CD14-positive monocyte (primary cell): Measurements from ENCODE around the gene OR2V1. TPM values are rescaled to one million over a fixed set of nuclear protein-coding genes. Genes with fewer than 3 reads are reported as not detected.
A peak's percentile ranks its signal among the peaks of the same experiment; 100 is the strongest.

ENCODE experiments used
- DNase-seq, 3 donors: peaks; one replicate each; pipeline ENCODE4 v3.0.0-alpha.2; 2011 to 2022
- H2AFZ ChIP-seq: 2 replicates; pipeline ENCODE4 v1.6.0; 2012; ENCODE audit warnings: mild to moderate bottlenecking, low read depth, low read length, inconsistent platforms; ENCODE audit not compliant: insufficient read depth, poor library complexity, severe bottlenecking
- H3K27ac ChIP-seq, 2 donors: 1 replicate in 1 of 2; 2 replicates in 1 of 2; pipeline ENCODE4 v1.5.1; 2012 to 2013; ENCODE audit warnings: low read length in 2 of 2, control low read depth in 1 of 2, inconsistent platforms in 1 of 2, low read depth in 1 of 2, mild to moderate bottlenecking in 1 of 2
- H3K27me3 ChIP-seq, 2 donors: one replicate each; pipeline versions ENCODE4 v1.6.0 to v1.6.1; 2011 to 2013; ENCODE audit warnings: low read length in 2 of 2; ENCODE audit not compliant: control insufficient read depth in 2 of 2, insufficient read depth in 2 of 2
- H3K36me3 ChIP-seq, 2 donors: replicated peaks in 1 of 2; 1 replicate in 1 of 2; 2 replicates in 1 of 2; pipeline versions ENCODE4 v1.5.1 to v1.6.1; 2012 to 2013; ENCODE audit warnings: low read length in 2 of 2, control low read depth in 1 of 2, inconsistent platforms in 1 of 2, mild to moderate bottlenecking in 1 of 2; ENCODE audit not compliant: insufficient read depth in 2 of 2, control insufficient read depth in 1 of 2
- H3K4me1 ChIP-seq, 2 donors: 1 replicate in 1 of 2; 2 replicates in 1 of 2; pipeline versions ENCODE4 v1.5.1 to v1.6.1; 2012 to 2013; ENCODE audit warnings: low read length in 2 of 2, control low read depth in 1 of 2, inconsistent platforms in 1 of 2, mild to moderate bottlenecking in 1 of 2, moderate library complexity in 1 of 2; ENCODE audit not compliant: insufficient read depth in 2 of 2, control insufficient read depth in 1 of 2
- H3K4me2 ChIP-seq: replicated peaks from 2 replicates; pipeline ENCODE3; 2012; ENCODE audit warnings: low read length, moderate library complexity, mild to moderate bottlenecking; ENCODE audit not compliant: poor library complexity, severe bottlenecking; ENCODE audit errors: extremely low read depth
- H3K4me3 ChIP-seq, 3 experiments: fragments of 200-600 bp in 1 of 3; sonication (generic) in 1 of 3; replicated peaks in 1 of 3; 1 replicate in 2 of 3; 2 replicates in 1 of 3; pipeline ENCODE4 v1.5.1; 2011 to 2013; ENCODE audit warnings: low read length in 3 of 3, mild to moderate bottlenecking in 3 of 3, control low read depth in 2 of 3, low read depth in 2 of 3, inconsistent platforms in 1 of 3, moderate library complexity in 1 of 3
- H3K79me2 ChIP-seq: 2 replicates; pipeline ENCODE4 v1.6.0; 2012; ENCODE audit warnings: mild to moderate bottlenecking, control low read depth, inconsistent platforms, low read length, moderate library complexity; ENCODE audit not compliant: insufficient read depth
- H3K9ac ChIP-seq: 2 replicates; pipeline ENCODE4 v1.6.0; 2017; ENCODE audit warnings: low read length, mild to moderate bottlenecking; ENCODE audit not compliant: insufficient read depth, poor library complexity, severe bottlenecking
- H3K9me3 ChIP-seq, 2 donors: replicated peaks in 1 of 2; 1 replicate in 1 of 2; 2 replicates in 1 of 2; pipeline versions ENCODE4 v1.5.1 to v1.6.1; 2012 to 2013; ENCODE audit warnings: low read length in 2 of 2, control low read depth in 1 of 2; ENCODE audit not compliant: control insufficient read depth in 1 of 2, insufficient read depth in 1 of 2
- H4K20me1 ChIP-seq: 2 replicates; pipeline ENCODE4 v1.6.0; 2012; ENCODE audit warnings: mild to moderate bottlenecking, low read length, control low read depth, moderate library complexity; ENCODE audit not compliant: insufficient read depth
- H3K27ac Mint-ChIP-seq, 7 donors: one replicate each; pipeline ENCODE4 v1.8.0; 2020; ENCODE audit warnings: mild to moderate bottlenecking in 7 of 7, mixed read lengths in 7 of 7, moderate library complexity in 6 of 7, inconsistent platforms in 2 of 7
- H3K27me3 Mint-ChIP-seq, 3 donors: one replicate each; pipeline ENCODE4 v1.8.0; 2021 to 2022; ENCODE audit warnings: low read depth in 3 of 3, mild to moderate bottlenecking in 3 of 3, mixed read lengths in 3 of 3, moderate library complexity in 3 of 3, inconsistent platforms in 1 of 3
- H3K36me3 Mint-ChIP-seq, 2 donors: one replicate each; pipeline ENCODE4 v1.8.0; 2020; ENCODE audit warnings: mixed read lengths in 2 of 2, inconsistent platforms in 1 of 2, mild to moderate bottlenecking in 1 of 2
- H3K4me1 Mint-ChIP-seq: one replicate; pipeline ENCODE4 v1.8.0; 2020; ENCODE audit warnings: mild to moderate bottlenecking, mixed read lengths
- H3K4me3 Mint-ChIP-seq, 2 donors: one replicate each; pipeline ENCODE4 v1.8.0; 2020; ENCODE audit warnings: mild to moderate bottlenecking in 2 of 2, mixed read lengths in 2 of 2, moderate library complexity in 1 of 2
- H3K9me3 Mint-ChIP-seq, 7 donors: one replicate each; pipeline ENCODE4 v1.8.0; 2020 to 2022; ENCODE audit warnings: mixed read lengths in 7 of 7, mild to moderate bottlenecking in 6 of 7, moderate library complexity in 6 of 7, inconsistent platforms in 2 of 7
- CTCF ChIP-seq: fragments of 200-600 bp; IDR thresholded peaks from one replicate; pipeline ENCODE4 v1.8.0; 2022; ENCODE audit warnings: antibody characterized with exemption, mild to moderate bottlenecking
- WGBS: methylation state at CpG from one replicate; pipeline ENCODE4 v1.1.5; 2013; ENCODE audit warnings: missing lambda C conversion rate; ENCODE audit not compliant: insufficient coverage; 5-methylcytosine and 5-hydroxymethylcytosine counted together
- intact Hi-C, 2 donors: fragments of 100-400 bp; cut with micrococcal nuclease; formaldehyde crosslinking; loops; one replicate each; pipeline versions ENCODE4 v1.15.0 to v1.15.1; 2023
- polyA plus RNA-seq, 3 donors: library from polyadenylated mRNA; depleted of rRNA in 1 of 3; unstranded in 2 of 3; stranded (reverse) in 1 of 3; fragments of 300-500 nt in 2 of 3; fragments of >200 nt in 1 of 3; fragmentation: Illumina TruSeq in 2 of 3; gene quantifications; 1 replicate in 2 of 3; 2 replicates in 1 of 3; pipeline ENCODE4 v1.2.3, GENCODE V29; 2012 to 2021

The OR2V1 gene
- polyA plus RNA-seq, 3 donors: not detected

- H3K4me3 Mint-ChIP-seq: no peak overlapping the region
- WGBS: 83% methylated on average over 1 of the region's 7 CpGs
- DNase-seq: no peak
- peaks cover 0 to 3% (median 0%) of the 10 kb centered on the region in 7 donors for H3K9me3 Mint-ChIP-seq
- no peaks in the 10 kb centered on the region for H3K4me1 ChIP-seq
- H3K27ac ChIP-seq: no peak overlapping the region
- no peaks in the 10 kb centered on the region for H3K36me3 ChIP-seq
- H3K9me3 ChIP-seq: no peaks in the 10 kb centered on the region
- no peak overlapping the region for H3K4me3 ChIP-seq
- H3K36me3 Mint-ChIP-seq: no peaks in the 10 kb centered on the region
- peaks cover 20 to 48% (median 28%) of the 10 kb centered on the region in 3 donors for H3K27me3 Mint-ChIP-seq
- no peak for TF ChIP-seq CTCF
- no peak overlapping the region for H3K9ac ChIP-seq
- H3K4me2 ChIP-seq: no peak overlapping the region
- H3K27ac Mint-ChIP-seq: no peak overlapping the region
- intact Hi-C loops: no loop called here
- H3K4me1 Mint-ChIP-seq: no peaks in the 10 kb centered on the region
- no peaks in the 10 kb centered on the region for H4K20me1 ChIP-seq
- no peak overlapping the region for H2AFZ ChIP-seq
- peaks cover 5 to 40% of the 10 kb centered on the region in 2 donors for H3K27me3 ChIP-seq
- H3K79me2 ChIP-seq: no peaks in the 10 kb centered on the region
Observed at GRCh38 chr5:181086884-181087205, 44.1 kb downstream of the OR2V1 start.

- intact Hi-C loops: no loop called here
- H3K27ac Mint-ChIP-seq: peak overlapping the region in 1 of 7 donors; percentile 51
- 80% methylated on average over 10 of the region's 17 CpGs for WGBS
- no peak overlapping the region for H3K4me3 Mint-ChIP-seq
- Histone ChIP-seq H4K20me1 (no peaks in the 10 kb centered on the region), H3K9ac (no peak overlapping the region), H3K27me3 (peaks cover 5 to 44% of the 10 kb centered on the region in 2 donors), H3K9me3 (no peaks in the 10 kb centered on the region), H3K4me1 (no peaks in the 10 kb centered on the region), H3K4me3 (no peak overlapping the region), H3K27ac (no peak overlapping the region), H3K4me2 (no peak overlapping the region), H3K36me3 (no peaks in the 10 kb centered on the region), H2AFZ (no peak overlapping the region), H3K79me2 (no peaks in the 10 kb centered on the region)
- H3K9me3 Mint-ChIP-seq: peaks cover 0 to 3% (median 0%) of the 10 kb centered on the region in 7 donors
- no peaks in the 10 kb centered on the region for H3K36me3 Mint-ChIP-seq
- DNase-seq: no peak
- H3K27me3 Mint-ChIP-seq: peaks cover 20 to 51% (median 28%) of the 10 kb centered on the region in 3 donors
- no peak for TF ChIP-seq CTCF
- H3K4me1 Mint-ChIP-seq: no peaks in the 10 kb centered on the region
Observed at GRCh38 chr5:181086026-181086883, 44.7 kb downstream of the OR2V1 start.
